Measurements from ENCODE around the gene ADAMTS14.

DNA sequence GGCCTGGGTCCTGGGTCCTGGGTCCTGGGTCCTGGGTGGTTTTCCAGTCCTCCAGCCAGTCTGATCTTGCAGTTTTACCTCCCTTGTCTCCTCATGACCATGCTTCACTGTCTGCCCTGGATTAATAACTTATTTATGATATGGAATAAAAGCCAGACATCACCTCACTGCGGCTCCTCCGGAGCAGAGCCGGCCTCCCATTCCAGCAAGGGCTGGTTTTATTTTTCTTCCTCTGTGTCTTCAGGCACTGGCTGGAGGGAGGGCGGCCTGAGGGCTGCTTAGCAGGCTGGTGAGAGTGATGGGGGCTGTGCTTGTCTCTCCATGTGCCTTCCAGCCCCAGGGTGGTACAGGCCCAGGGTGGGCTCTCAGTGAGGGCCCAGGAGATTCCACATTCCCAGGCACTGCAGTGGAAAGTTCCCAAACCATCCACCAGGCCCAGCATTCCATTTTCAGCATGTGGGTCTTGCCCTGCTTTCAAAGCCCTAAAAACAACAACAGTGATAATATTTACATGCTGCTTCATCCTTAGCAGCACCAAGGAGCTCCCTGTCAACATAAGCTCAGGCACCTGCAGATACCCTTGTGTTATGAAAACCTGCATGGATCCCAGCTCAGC, 12.6 kb downstream of the ADAMTS14 start:
- TF ChIP-seq CTCF (IDR thresholded peaks at IDR 0.05; ENCODE audit: low read depth, low read length) (no peak), POLR2A (IDR thresholded peaks at IDR 0.05; ENCODE audit: extremely low read depth, insufficient read length) (no peak), MAX (IDR thresholded peaks at IDR 0.05; ENCODE audit: low read depth, low read length) (no peak)

Measured in NB4 (cell line).